SIG-M5 treated with dmso at 0.1 percent for 504 hours (cell line): ENCODE data around the gene CRTC2.
"Not testable (repeated sequence)": the region's sequence is repeated elsewhere in the genome, so short reads cannot be mapped to it uniquely, and the experiment has no call there.

Experiments
- DNase-seq: peaks from one replicate; lab custom pipeline; 2025; ENCODE audit not compliant: unreplicated experiment; lab: John Stamatoyannopoulos, UW

Gene CRTC2, protein sequence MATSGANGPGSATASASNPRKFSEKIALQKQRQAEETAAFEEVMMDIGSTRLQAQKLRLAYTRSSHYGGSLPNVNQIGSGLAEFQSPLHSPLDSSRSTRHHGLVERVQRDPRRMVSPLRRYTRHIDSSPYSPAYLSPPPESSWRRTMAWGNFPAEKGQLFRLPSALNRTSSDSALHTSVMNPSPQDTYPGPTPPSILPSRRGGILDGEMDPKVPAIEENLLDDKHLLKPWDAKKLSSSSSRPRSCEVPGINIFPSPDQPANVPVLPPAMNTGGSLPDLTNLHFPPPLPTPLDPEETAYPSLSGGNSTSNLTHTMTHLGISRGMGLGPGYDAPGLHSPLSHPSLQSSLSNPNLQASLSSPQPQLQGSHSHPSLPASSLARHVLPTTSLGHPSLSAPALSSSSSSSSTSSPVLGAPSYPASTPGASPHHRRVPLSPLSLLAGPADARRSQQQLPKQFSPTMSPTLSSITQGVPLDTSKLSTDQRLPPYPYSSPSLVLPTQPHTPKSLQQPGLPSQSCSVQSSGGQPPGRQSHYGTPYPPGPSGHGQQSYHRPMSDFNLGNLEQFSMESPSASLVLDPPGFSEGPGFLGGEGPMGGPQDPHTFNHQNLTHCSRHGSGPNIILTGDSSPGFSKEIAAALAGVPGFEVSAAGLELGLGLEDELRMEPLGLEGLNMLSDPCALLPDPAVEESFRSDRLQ

DNA sequence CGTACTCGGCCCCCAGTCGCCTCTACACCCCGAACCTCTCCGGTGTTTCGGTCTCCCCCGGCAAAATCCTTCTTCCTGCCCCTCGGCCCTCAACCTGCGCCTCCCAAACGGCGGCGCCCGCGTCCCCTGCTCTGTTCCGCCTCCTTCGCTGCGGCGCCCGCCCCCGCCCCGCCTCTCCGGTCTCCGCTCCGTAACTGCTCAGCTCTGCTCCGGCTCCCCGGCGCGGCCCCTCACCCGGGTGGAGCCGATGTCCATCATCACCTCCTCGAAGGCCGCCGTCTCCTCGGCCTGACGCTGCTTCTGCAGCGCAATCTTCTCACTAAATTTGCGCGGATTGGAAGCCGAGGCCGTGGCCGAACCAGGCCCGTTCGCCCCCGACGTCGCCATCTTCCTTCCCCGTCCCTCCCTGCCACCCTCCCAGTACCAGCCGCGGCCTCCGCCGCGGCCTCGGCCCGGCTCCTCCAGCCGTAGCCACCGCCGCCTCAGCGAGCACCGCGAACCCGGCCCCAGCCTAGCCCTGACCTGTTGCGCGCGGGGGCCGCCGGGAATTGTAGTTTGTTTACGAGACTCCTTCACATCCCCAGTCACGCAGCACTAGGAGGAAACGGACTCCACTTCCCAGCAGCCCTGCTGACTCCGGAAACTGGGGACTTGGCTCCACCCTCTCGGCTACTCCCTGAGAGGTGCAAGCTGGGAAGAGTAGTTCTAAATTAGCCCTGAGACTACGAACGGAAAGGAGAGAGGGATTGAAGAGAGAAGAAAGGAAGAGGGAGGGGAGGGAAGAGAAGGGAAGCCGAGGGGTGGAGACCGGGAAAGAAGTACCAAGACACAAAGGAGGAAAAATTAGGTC lies at the start of gene CRTC2:
TSS of gene CRTC2 (minus strand) at position 502 of the 850 bp plus-strand sequence. CDS start at position 387, 115 bp downstream.
- DNase-seq: peak; percentile 100

DNA sequence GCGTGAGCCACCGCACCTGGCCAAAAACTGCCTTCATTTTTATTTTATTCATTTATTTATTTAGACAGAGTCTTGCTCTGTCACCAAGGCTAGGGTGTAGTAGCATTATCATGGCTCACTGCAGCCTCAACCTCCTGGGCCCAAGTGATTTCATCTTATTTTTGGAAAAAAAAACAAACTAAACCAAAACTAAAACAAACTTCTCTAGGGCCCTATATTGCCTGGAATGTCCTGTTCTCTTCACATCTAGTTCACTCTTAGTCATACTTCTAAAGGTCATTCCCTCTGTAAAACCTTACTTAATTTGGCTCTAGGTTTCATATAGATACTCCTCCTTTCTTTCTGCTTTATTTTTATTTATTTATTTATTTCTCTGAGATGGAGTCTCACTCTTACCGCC lies 47.7 kb upstream of the CRTC2 start:
- no peak for DNase-seq

- DNase-seq: no peak
These were observed 42.0 kb upstream of the CRTC2 start for GRCh38 chr1:154000420-154000819.

GRCh38 chr1:153996882-153997281 lies 38.5 kb upstream of the CRTC2 start:
- DNase-seq: not testable (repeated sequence)

- DNase-seq: no peak
These were observed 37.2 kb upstream of the CRTC2 start for GRCh38 chr1:153995640-153996039.

GRCh38 chr1:153995202-153995601 lies 36.8 kb upstream of the CRTC2 start:
- DNase-seq: no peak

DNA sequence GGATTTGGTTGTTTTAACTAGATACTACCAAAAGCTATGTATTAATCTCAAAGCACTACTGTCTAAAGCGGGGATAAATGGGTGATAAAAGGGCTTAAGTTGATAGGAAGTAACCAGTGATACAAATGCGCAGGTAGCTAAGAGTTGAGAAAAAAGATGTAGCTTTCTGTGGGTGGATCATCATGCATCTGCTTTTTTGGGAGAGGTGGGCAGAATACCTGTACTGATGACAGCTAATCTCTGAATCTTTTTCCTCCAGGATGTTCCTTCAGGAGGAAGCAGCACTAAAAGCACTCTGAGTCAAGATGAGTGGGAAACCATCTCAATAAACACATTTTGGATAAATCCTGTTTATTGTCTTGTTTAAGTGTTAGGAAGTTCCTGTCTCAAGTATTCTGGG lies 33.4 kb upstream of the CRTC2 start:
- no peak for DNase-seq

DNA sequence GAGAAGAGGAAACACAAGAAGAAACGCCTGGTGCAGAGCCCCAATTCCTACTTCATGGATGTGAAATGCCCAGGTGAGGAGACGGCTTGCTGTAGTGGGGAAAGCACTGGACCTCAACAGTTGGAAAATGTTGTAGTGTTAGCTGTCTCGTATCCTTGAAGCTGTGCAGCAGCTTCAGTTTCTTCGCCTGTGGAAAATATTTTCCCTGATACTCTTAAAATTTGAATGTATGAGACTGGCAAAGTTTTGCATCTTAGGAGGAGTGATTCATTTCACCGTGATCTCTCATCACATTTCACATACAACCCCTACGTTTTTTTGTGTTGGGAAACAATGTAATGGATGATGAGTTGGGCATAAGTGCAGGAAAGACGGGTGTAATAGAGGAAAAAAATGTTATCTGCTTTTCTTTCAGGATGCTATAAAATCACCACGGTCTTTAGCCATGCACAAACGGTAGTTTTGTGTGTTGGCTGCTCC lies 32.8 kb upstream of the CRTC2 start:
- no peak for DNase-seq

GRCh38 chr1:153990468-153991150 lies 32.2 kb upstream of the CRTC2 start, which contains the start of gene RPS27:
RPS27 (plus strand) TSS chr1:153990762; CDS start chr1:153990797, 35 bp downstream.
- DNase-seq: peak; percentile 100

DNA sequence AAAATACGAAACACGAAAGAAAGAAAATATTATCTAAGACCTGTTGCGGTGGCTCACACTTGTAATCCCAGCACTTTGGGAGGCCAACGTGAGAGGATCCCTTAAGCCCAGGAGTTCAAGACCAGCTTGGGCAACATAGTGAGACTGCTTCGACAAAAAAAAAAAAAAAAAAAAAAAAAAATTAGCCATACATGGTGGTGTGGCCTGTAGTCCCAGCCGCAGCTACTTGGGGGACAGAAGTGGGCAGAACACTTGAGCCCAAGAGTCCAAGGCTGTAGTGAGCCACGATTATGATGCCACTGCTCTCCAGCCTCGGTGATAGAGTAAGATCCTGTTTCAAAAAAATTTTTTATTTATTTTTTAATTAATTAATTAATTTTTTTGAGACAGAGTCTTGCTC lies 29.2 kb upstream of the CRTC2 start:
- DNase-seq: no peak

GRCh38 chr1:153985941-153986761 lies 27.7 kb upstream of the CRTC2 start, which contains the start of gene RAB13:
RAB13 (minus strand) TSS chr1:153986339; CDS start chr1:153986236, 103 bp downstream.
- peak; percentile 56 for DNase-seq

DNA sequence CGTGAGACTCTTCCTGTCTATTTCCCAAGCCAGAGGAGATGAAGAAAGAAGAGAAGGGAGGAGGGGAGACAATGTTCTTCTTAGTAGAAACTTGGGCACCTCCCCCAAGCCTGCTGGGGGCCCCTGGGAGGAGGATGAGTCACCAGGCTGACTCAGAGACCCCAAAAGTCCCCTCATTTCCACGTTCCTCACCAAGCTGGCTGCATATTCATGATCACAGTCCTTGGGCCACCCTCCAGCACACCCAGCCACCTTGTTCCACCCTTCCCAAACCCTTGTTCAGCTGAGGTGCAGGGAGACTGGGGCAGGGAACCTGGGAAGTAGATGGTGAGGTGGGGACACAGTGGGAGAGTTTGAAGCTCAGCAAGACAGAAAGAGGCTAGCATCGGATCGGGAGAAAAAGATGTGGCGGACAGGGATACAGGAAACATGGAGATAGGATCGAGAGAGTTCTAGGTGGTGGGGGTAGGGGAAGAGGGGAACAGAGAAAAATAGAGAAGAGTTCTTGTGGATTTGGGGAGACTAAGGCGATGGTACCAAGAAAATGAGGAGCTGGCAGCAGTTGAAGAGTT lies 27.0 kb upstream of the CRTC2 start:
- DNase-seq: peak; percentile 93

- no peak for DNase-seq
These were observed 25.9 kb upstream of the CRTC2 start for GRCh38 chr1:153984123-153984894.

- DNase-seq: not testable (repeated sequence)
These were observed 23.3 kb upstream of the CRTC2 start for GRCh38 chr1:153981735-153982134.

DNA sequence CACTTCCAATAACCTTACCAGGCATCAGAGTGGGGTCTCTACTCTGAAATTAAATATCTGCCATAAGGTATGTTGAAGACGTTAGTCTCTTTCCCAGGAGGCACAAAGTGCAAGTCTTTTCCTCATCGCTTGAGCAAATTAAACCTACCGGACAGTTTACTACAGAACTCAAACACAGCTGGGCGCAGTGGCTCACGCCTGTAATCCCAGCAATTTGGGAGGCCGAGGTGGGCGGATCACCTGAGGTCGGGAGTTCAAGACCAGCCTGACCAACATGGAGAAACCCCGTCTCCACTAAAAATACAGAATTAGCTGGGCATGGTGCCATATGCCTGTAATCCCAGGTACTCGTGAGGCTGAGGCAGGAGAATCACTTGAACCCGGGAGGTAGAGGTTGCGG lies 20.7 kb upstream of the CRTC2 start:
- not testable (repeated sequence) for DNase-seq

DNA sequence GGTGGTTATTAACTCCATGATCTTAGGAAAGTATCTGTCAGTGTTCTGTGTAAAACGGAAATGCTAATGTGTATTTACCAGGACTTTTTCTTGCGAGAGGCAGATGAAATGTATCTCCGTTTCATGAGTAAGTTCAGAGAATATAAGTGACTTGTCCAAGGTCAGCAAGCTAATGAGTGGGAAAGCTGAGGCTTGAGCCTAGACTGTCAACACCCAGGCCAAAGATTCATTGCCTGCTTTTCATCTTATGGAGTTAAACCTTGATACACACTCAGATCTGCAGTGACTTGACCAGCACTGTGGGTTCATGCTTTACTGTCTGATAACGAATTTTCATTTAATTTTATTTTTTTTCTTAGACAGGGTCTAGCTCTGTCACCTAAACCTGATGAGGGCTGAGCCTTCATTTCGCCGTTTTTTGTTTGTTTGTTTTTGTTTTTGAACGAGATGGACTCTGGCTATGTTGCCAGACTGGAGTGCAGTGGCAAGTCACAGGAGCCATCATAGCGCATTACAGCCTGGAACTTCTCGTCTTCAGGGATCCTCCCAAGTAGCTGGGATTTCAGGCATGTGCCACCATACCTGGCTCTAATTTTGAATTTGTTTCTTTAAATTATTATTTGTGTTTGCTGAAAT lies 20.0 kb upstream of the CRTC2 start:
- no peak for DNase-seq

GRCh38 chr1:153977250-153978240 lies 19.1 kb upstream of the CRTC2 start, which contains the start of gene JTB:
JTB (minus strand) TSS chr1:153977674; CDS start chr1:153977252, 422 bp downstream.
- peak; percentile 90 for DNase-seq
